Liver (tissue), 3 donors: ENCODE data around the gene DNAJB11.

Experiments
- ATF3 ChIP-seq: IDR thresholded peaks from 2 replicates; pipeline ENCODE4 v1.6.1; 2016; ENCODE audit warnings: antibody characterized with exemption
- EGR1 ChIP-seq, 2 donors: IDR thresholded peaks; 2 replicates each; pipeline ENCODE4 v1.6.1; 2016 to 2018; ENCODE audit warnings: antibody characterized with exemption in 2 of 2, low read depth in 2 of 2
- GABPA ChIP-seq, 2 donors: IDR thresholded peaks in 1 of 2; conservative IDR thresholded peaks in 1 of 2; 2 replicates each; pipeline ENCODE4 v1.6.1; 2016; ENCODE audit warnings: antibody characterized with exemption in 2 of 2, mild to moderate bottlenecking in 1 of 2, moderate library complexity in 1 of 2
- JUND ChIP-seq, 2 donors: IDR thresholded peaks; 2 replicates each; pipeline ENCODE4 v1.6.1; 2016; ENCODE audit warnings: antibody characterized with exemption in 2 of 2
- RAD21 ChIP-seq, 2 donors: IDR thresholded peaks; 2 replicates each; pipeline ENCODE4 v1.6.1; 2016; ENCODE audit warnings: antibody characterized with exemption in 2 of 2, mild to moderate bottlenecking in 2 of 2
- REST ChIP-seq: IDR thresholded peaks from 2 replicates; pipeline ENCODE4 v1.6.1; 2016; ENCODE audit warnings: antibody characterized with exemption, mild to moderate bottlenecking
- YY1 ChIP-seq: IDR thresholded peaks from 2 replicates; pipeline ENCODE4 v1.6.1; 2016; ENCODE audit warnings: antibody characterized with exemption, mild to moderate bottlenecking
- TF ChIP-seq, protein P1 (sequence below): fragments of 150-350 bp; IDR thresholded peaks from 2 replicates; pipeline ENCODE4 v1.5.1; 2017; ENCODE audit warnings: improper control_type of control experiment, low read depth, low read length; ENCODE audit not compliant: missing input control
- donor health status: healthy.
- donor health status: healthy.

DNA sequence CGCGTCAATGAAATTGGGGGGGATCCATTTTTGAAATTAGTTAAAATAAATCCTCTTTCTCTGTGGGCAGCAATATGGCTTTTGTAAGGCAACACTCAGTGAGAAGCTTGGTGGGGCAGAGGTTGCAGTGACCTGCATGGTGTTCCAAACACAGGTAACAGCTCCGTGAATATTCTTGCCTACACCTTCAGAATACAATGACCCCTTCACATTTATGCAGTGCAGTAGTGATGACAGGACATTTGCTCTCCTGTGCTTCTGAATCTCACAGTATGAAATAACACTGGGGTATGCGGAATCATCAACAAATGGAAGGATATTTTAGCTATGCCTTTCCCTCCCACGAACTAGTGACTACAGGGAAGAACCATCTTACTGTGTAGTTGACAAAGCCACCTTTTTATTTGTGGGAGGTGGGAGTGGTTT lies 49.3 kb downstream of the DNAJB11 start:
- TF ChIP-seq, protein P1, sequence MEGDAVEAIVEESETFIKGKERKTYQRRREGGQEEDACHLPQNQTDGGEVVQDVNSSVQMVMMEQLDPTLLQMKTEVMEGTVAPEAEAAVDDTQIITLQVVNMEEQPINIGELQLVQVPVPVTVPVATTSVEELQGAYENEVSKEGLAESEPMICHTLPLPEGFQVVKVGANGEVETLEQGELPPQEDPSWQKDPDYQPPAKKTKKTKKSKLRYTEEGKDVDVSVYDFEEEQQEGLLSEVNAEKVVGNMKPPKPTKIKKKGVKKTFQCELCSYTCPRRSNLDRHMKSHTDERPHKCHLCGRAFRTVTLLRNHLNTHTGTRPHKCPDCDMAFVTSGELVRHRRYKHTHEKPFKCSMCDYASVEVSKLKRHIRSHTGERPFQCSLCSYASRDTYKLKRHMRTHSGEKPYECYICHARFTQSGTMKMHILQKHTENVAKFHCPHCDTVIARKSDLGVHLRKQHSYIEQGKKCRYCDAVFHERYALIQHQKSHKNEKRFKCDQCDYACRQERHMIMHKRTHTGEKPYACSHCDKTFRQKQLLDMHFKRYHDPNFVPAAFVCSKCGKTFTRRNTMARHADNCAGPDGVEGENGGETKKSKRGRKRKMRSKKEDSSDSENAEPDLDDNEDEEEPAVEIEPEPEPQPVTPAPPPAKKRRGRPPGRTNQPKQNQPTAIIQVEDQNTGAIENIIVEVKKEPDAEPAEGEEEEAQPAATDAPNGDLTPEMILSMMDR: no peak
- TF ChIP-seq RAD21 (IDR thresholded peaks at IDR 0.05): no peak
- TF ChIP-seq JUND (IDR thresholded peaks at IDR 0.05): no peak
- no peak for TF ChIP-seq REST
- TF ChIP-seq YY1: no peak
- TF ChIP-seq ATF3: no peak
- TF ChIP-seq GABPA (IDR thresholded peaks at IDR 0.05 in 1 of 2, conservative IDR thresholded peaks at IDR 0.05 in 1 of 2): no peak
- TF ChIP-seq EGR1 (IDR thresholded peaks at IDR 0.05; ENCODE audit: low read depth in 2 of 2): no peak
